Cardiac muscle cell (in vitro differentiated cells and primary cell): ENCODE results near the gene TEAD4. TPM values are rescaled to one million over a fixed set of nuclear protein-coding genes. Genes with fewer than 3 reads are reported as not detected.

ENCODE experiments used
- DNase-seq, 2 donors: peaks; one replicate each; pipeline versions ENCODE4 v3.0.0 to v3.0.0-alpha.2; 2010 to 2017; ENCODE audit warnings: low read depth in 1 of 2, low spot score in 1 of 2
- H3K27ac ChIP-seq: fragments of 200-600 bp; sonication (generic); 2 replicates; pipeline ENCODE4 v1.5.1; 2016
- H3K27me3 ChIP-seq: fragments of 200-600 bp; sonication (generic); 2 replicates; pipeline ENCODE4 v1.6.0; 2016; ENCODE audit warnings: control low read depth
- H3K36me3 ChIP-seq: fragments of 200-600 bp; sonication (generic); 2 replicates; pipeline ENCODE4 v1.5.1; 2016; ENCODE audit warnings: control low read depth
- H3K4me1 ChIP-seq: fragments of 200-600 bp; sonication (generic); 2 replicates; pipeline ENCODE4 v1.8.1; 2017; ENCODE audit warnings: low read depth, mild to moderate bottlenecking, mixed run types
- H3K4me3 ChIP-seq: fragments of 200-600 bp; sonication (generic); 2 replicates; pipeline ENCODE4 v1.5.1; 2016; ENCODE audit warnings: mild to moderate bottlenecking
- H3K9me3 ChIP-seq: fragments of 200-600 bp; sonication (generic); 2 replicates; pipeline ENCODE4 v1.5.1; 2017; ENCODE audit warnings: low read depth, mild to moderate bottlenecking, control low read depth
- CTCF ChIP-seq: IDR thresholded peaks from 2 replicates; pipeline ENCODE4 v1.5.1; 2012; ENCODE audit warnings: low read depth, mild to moderate bottlenecking, low read length
- polyA plus RNA-seq: library from polyadenylated mRNA; unstranded; fragments of >200 nt; fragmentation: Nextera tagmentation; extraction: Ambion mirVana; gene quantifications from 2 replicates; pipeline ENCODE4 v1.2.1, GENCODE V29; 2016
- total RNA-seq: library from RNA; depleted of rRNA; stranded (reverse); fragments of >200 nt; gene quantifications from 2 replicates; pipeline ENCODE4 v1.2.3, GENCODE V29; 2016

Gene TEAD4
- total and polyA plus RNA-seq, 2 experiments from 2014 or later: 21.3 to 31.9 TPM

DNA sequence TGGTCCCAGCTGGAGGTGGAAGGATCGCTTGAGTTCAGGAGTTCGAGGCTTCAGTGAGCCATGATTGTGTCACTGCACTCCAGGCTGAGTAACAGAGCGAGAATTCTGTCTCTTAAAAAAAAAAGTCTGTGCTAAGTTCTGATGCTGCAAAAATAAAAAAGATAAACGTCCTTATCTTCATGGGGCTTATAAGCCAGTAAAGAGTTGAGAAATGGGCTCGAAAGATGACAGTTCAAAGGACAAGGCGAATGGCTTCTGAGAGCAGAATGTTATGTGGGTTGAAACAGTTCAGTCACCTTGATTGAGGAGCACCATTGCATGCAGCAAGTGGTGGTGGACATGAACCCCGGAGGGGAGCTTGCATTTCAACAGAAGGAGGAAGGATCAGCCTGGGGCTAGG lies 122.7 kb downstream of the TEAD4 start:
- no peaks in the 10 kb centered on the region for H3K9me3 ChIP-seq
- DNase-seq: no peak
- no peak overlapping the region for H3K4me3 ChIP-seq
- H3K4me1 ChIP-seq: peaks cover 8% of the 10 kb centered on the region
- no peak for TF ChIP-seq CTCF
- no peak overlapping the region for H3K27ac ChIP-seq
- H3K27me3 ChIP-seq: no peaks in the 10 kb centered on the region
- no peaks in the 10 kb centered on the region for H3K36me3 ChIP-seq

GRCh38 chr12:3083241-3083920 lies 124.2 kb downstream of the TEAD4 start:
- no peaks in the 10 kb centered on the region for H3K36me3 ChIP-seq
- H3K4me3 ChIP-seq: no peak overlapping the region
- no peak for DNase-seq
- no peaks in the 10 kb centered on the region for H3K27me3 ChIP-seq
- H3K9me3 ChIP-seq: no peaks in the 10 kb centered on the region
- peaks cover 8% of the 10 kb centered on the region for H3K4me1 ChIP-seq
- no peak for TF ChIP-seq CTCF
- H3K27ac ChIP-seq: no peak overlapping the region

DNA sequence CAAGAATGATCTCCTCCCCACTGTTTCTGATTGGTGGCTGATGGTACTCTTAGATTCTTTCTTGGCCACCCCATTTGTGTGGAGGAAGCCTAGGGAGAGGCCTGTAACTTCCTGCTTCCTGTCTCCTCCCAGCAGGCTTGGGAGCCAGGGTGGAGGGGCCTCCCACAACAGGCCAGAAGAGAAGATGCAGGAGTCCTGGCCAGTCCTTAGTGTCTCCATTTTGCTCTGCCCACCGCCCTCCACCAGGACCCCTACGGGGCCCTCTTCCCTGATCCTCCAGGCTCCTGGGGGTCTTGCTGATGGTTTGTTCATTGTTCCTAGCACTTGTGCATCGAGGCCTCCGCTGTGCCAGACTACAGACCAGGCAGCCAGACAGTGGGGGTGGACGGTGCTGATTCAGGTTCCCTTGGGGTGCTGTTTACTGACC lies 124.7 kb downstream of the TEAD4 start:
- DNase-seq: no peak
- H3K4me1 ChIP-seq: peaks cover 8% of the 10 kb centered on the region
- H3K27me3 ChIP-seq: no peaks in the 10 kb centered on the region
- no peaks in the 10 kb centered on the region for H3K9me3 ChIP-seq
- H3K4me3 ChIP-seq: no peak overlapping the region
- peak overlapping the region; percentile 26 for H3K27ac ChIP-seq
- no peaks in the 10 kb centered on the region for H3K36me3 ChIP-seq
- TF ChIP-seq CTCF: no peak

DNA sequence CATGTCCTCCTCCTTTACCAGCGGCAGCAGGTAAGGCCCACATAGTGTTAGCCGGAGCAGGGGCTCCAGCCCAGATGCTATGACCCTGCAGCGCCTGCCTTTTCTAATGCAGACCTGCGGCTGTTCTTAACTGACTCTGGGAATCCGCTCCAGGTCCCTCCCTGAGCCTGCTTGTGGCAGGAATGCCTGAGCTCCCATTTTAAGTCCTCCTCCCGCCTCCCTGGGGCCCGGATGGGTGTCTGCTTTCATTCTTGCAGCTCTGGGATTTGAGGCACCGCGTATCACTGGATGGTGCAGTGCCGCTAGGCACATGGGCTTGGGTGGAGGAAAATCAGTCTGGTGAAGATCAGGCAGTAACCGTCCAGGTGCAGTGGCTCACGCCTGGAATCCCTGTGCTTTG lies 125.5 kb downstream of the TEAD4 start:
- peak in 1 of 2 donors; percentile 57 for DNase-seq
- Histone ChIP-seq H3K36me3 (no peaks in the 10 kb centered on the region), H3K27me3 (no peaks in the 10 kb centered on the region), H3K27ac (peak overlapping the region; percentile 26), H3K4me1 (peaks cover 8% of the 10 kb centered on the region), H3K4me3 (no peak overlapping the region), H3K9me3 (no peaks in the 10 kb centered on the region)
- no peak for TF ChIP-seq CTCF

GRCh38 chr12:3085341-3086139 lies 126.3 kb downstream of the TEAD4 start:
- Histone ChIP-seq H3K9me3 (no peaks in the 10 kb centered on the region), H3K27me3 (no peaks in the 10 kb centered on the region), H3K36me3 (no peaks in the 10 kb centered on the region), H3K4me3 (no peak overlapping the region), H3K4me1 (peaks cover 8% of the 10 kb centered on the region), H3K27ac (no peak overlapping the region)
- DNase-seq: no peak
- TF ChIP-seq CTCF: no peak
